K562 (cell line): ENCODE measurements around the gene C1orf116. TPM values are rescaled to one million over a fixed set of nuclear protein-coding genes. Genes with fewer than 3 reads are reported as not detected.
A peak's percentile ranks its signal among the peaks of the same experiment; 100 is the strongest.

Experiments
- CLOCK ChIP-seq: fragments of 250-450 bp; sonication (Bioruptor Pico); IDR thresholded peaks from 2 replicates; pipeline ENCODE4 v1.4.0; 2020; ENCODE audit warnings: mild to moderate bottlenecking, moderate library complexity, borderline replicate concordance
- HES1 ChIP-seq: fragments of 450-650 bp; IDR thresholded peaks from 2 replicates; pipeline ENCODE4 v1.6.1; 2016; ENCODE audit warnings: low read depth, mild to moderate bottlenecking, moderate library complexity
- HMGN3 ChIP-seq: IDR thresholded peaks from 2 replicates; pipeline ENCODE4 v1.6.1; 2011; ENCODE audit warnings: borderline replicate concordance, low read depth, mild to moderate bottlenecking, mixed read lengths, low read length; ENCODE audit not compliant: insufficient read length; ENCODE audit errors: extremely low read depth
- KLF6 ChIP-seq: fragments of 250-450 bp; sonication (Bioruptor Pico); IDR thresholded peaks from 2 replicates; pipeline ENCODE4 v1.4.0; 2020; ENCODE audit warnings: mild to moderate bottlenecking, moderate library complexity, borderline replicate concordance
- MNT ChIP-seq, 2 experiments: fragments of 450-650 bp; conservative IDR thresholded peaks; 2 replicates each; pipeline ENCODE4 v1.6.1; 2017; ENCODE audit warnings: mild to moderate bottlenecking in 2 of 2, moderate library complexity in 2 of 2
- NR4A1 ChIP-seq, 2 experiments: fragments of 250-450 bp in 1 of 2; fragments of 450-650 bp in 1 of 2; sonication (Bioruptor Pico) in 1 of 2; IDR thresholded peaks; 2 replicates each; pipeline versions ENCODE4 v1.4.0 to v1.6.1; 2016 to 2020; ENCODE audit warnings: mild to moderate bottlenecking in 2 of 2, missing compliant biosample characterization in 1 of 2, missing genetic modification characterization in 1 of 2, moderate library complexity in 1 of 2
- RBBP5 ChIP-seq: fragments of 200-600 bp; sonication (generic); IDR thresholded peaks from 2 replicates; pipeline ENCODE4 v1.6.1; 2012; ENCODE audit warnings: borderline replicate concordance, mild to moderate bottlenecking, low read length, control low read depth, inconsistent platforms; ENCODE audit not compliant: insufficient read depth, poor library complexity, severe bottlenecking
- RERE ChIP-seq: sonication (generic); formaldehyde crosslinking; IDR thresholded peaks from 2 replicates; pipeline ENCODE4 v1.8.0; 2023; ENCODE audit warnings: missing genetic modification reagents, mild to moderate bottlenecking, borderline replicate concordance
- ZNF561 ChIP-seq: fragments of 450-650 bp; formaldehyde crosslinking; conservative IDR thresholded peaks from 2 replicates; pipeline ENCODE4 v1.4.0; 2020; ENCODE audit warnings: mild to moderate bottlenecking, moderate library complexity
- ZNF655 ChIP-seq: fragments of 250-450 bp; sonication (Bioruptor Pico); IDR thresholded peaks from 2 replicates; pipeline ENCODE4 v1.5.0; 2021
- polyA plus RNA-seq, 8 experiments: library from polyadenylated mRNA; depleted of rRNA in 4 of 8; stranded (reverse) in 5 of 8; unstranded in 3 of 8; fragments of >200 nt; fragmentation: Nextera tagmentation in 2 of 8; fragmentation: Illumina TruSeq in 1 of 8; extraction: Ambion mirVana in 2 of 8; extraction: Trizol in 1 of 8; gene quantifications; 2 replicates each; pipeline versions ENCODE4 v1.2.1 to v1.2.3, GENCODE V29; 2011 to 2014; ENCODE audit warnings: inconsistent platforms in 1 of 8, missing spikeins in 1 of 8
- total RNA-seq, 7 experiments: library from RNA; depleted of rRNA in 6 of 7; stranded (reverse); fragments of >200 nt in 6 of 7; fragmentation: Illumina TruSeq in 2 of 7; extraction: Trizol in 2 of 7; gene quantifications; 2 replicates each; pipeline versions ENCODE4 v1.2.1 to v1.2.3, GENCODE V29; 2011 to 2021; ENCODE audit warnings: low replicate concordance in 1 of 7

Gene C1orf116
- total and polyA plus RNA-seq, 9 of the 15 experiments (the other 6 are each of a cell fraction or from before 2014, with no cell fraction given): 0.62 to 3.0 (median 0.95) TPM

- TF ChIP-seq CLOCK (CRISPR knock-in tag) (no peak), ZNF655 (CRISPR knock-in tag) (no peak), HMGN3 (peak; percentile 93), KLF6 (CRISPR knock-in tag) (no peak), RBBP5 (peak; percentile 70), HES1 (peak; percentile 64; the same call in 1 of the 2 replicates), RERE (CRISPR knock-in tag) (0 out of 2 replicates have a peak, but pooled peaks have one; percentile 87), MNT (conservative IDR thresholded peaks at IDR 0.05) (peak in 1 of 2 experiments; percentile 82; a peak in 3 of 4 replicates), ZNF561 (CRISPR knock-in tag) (no peak), NR4A1 (CRISPR knock-in tag; IDR thresholded peaks at IDR 0.05) (peak; percentile 22; the same call in 1 of the 2 replicates), NR4A1 (tag; IDR thresholded peaks at IDR 0.05) (0 out of 2 replicates have a peak, but pooled peaks have one; percentile 25)
These were observed 20.6 kb upstream of the C1orf116 start, which contains the start of gene PFKFB2 (continued) for GRCh38 chr1:207052911-207053769.
